Astrocyte (in vitro differentiated cells and primary cell): ENCODE measurements around the gene SLC12A5. TPM values are rescaled to one million over a fixed set of nuclear protein-coding genes. Genes with fewer than 3 reads are reported as not detected.

Source experiments
- DNase-seq: peaks from one replicate; pipeline ENCODE4 v3.0.0-alpha.2; 2010; ENCODE audit warnings: low read depth
- FAIRE-seq: peaks from 2 replicates; lab custom pipeline; 2011; peaks lifted over from hg19 to GRCh38; lab: Jason Lieb, UNC
- H2AFZ ChIP-seq: 2 replicates; pipeline ENCODE4 v1.6.0; 2012; ENCODE audit warnings: low read depth, low read length, inconsistent platforms
- H3K27ac ChIP-seq: 2 replicates; pipeline ENCODE4 v1.5.1; 2011; ENCODE audit warnings: low read depth, low read length, inconsistent platforms
- H3K27me3 ChIP-seq: 2 replicates; pipeline ENCODE4 v1.6.0; 2011; ENCODE audit warnings: low read length, inconsistent platforms; ENCODE audit not compliant: insufficient read depth
- H3K36me3 ChIP-seq: 2 replicates; pipeline ENCODE4 v1.5.1; 2011; ENCODE audit warnings: low read length, inconsistent platforms; ENCODE audit not compliant: insufficient read depth
- H3K4me1 ChIP-seq: 2 replicates; pipeline ENCODE4 v1.5.1; 2011; ENCODE audit warnings: low read length, inconsistent platforms; ENCODE audit not compliant: insufficient read depth
- H3K4me2 ChIP-seq: 2 replicates; pipeline ENCODE4 v1.6.0; 2012; ENCODE audit warnings: low read length, inconsistent platforms
- H3K4me3 ChIP-seq: 2 replicates; pipeline ENCODE4 v1.5.1; 2011; ENCODE audit warnings: low read depth, mild to moderate bottlenecking, low read length, inconsistent platforms; ENCODE audit not compliant: insufficient read depth
- H3K79me2 ChIP-seq: 2 replicates; pipeline ENCODE4 v1.6.0; 2012; ENCODE audit warnings: mild to moderate bottlenecking, low read length, inconsistent platforms; ENCODE audit not compliant: insufficient read depth
- H3K9ac ChIP-seq: 2 replicates; pipeline ENCODE4 v1.6.0; 2012; ENCODE audit warnings: mild to moderate bottlenecking, low read length, inconsistent platforms
- H3K9me3 ChIP-seq: 2 replicates; pipeline ENCODE4 v1.5.1; 2012; ENCODE audit warnings: low read depth, mild to moderate bottlenecking, low read length, inconsistent platforms; ENCODE audit not compliant: insufficient read depth
- H4K20me1 ChIP-seq: 2 replicates; pipeline ENCODE4 v1.6.0; 2012; ENCODE audit warnings: low read length, inconsistent platforms; ENCODE audit not compliant: insufficient read depth
- H3K27ac Mint-ChIP-seq: one replicate; pipeline ENCODE4 v1.8.0; 2021; ENCODE audit warnings: mild to moderate bottlenecking, mixed read lengths; ENCODE audit not compliant: unreplicated experiment
- H3K27me3 Mint-ChIP-seq: one replicate; pipeline ENCODE4 v1.8.0; 2021; ENCODE audit warnings: low read depth, mixed read lengths; ENCODE audit not compliant: unreplicated experiment
- H3K36me3 Mint-ChIP-seq: one replicate; pipeline ENCODE4 v1.8.0; 2021; ENCODE audit warnings: low read depth, mixed read lengths; ENCODE audit not compliant: unreplicated experiment
- H3K4me1 Mint-ChIP-seq: one replicate; pipeline ENCODE4 v1.8.0; 2021; ENCODE audit warnings: low read depth, mixed read lengths; ENCODE audit not compliant: unreplicated experiment
- H3K4me3 Mint-ChIP-seq: one replicate; pipeline ENCODE4 v1.8.0; 2021; ENCODE audit warnings: mild to moderate bottlenecking, moderate library complexity, mixed read lengths; ENCODE audit not compliant: unreplicated experiment
- H3K9me3 Mint-ChIP-seq: one replicate; pipeline ENCODE4 v1.8.0; 2021; ENCODE audit warnings: mild to moderate bottlenecking, mixed read lengths; ENCODE audit not compliant: unreplicated experiment
- CTCF ChIP-seq: IDR thresholded peaks from 2 replicates; pipeline ENCODE4 v1.5.1; 2011; ENCODE audit warnings: low read depth, mild to moderate bottlenecking, inconsistent platforms, low read length, moderate library complexity; ENCODE audit not compliant: insufficient read depth
- EZH2 ChIP-seq: IDR thresholded peaks from 2 replicates; pipeline ENCODE4 v1.6.1; 2012; ENCODE audit warnings: mild to moderate bottlenecking, low read length, inconsistent platforms; ENCODE audit not compliant: insufficient read depth
- total RNA-seq: library from RNA; stranded (reverse); gene quantifications from 2 replicates; pipeline ENCODE4 v1.2.1, GENCODE V29; 2021

Gene SLC12A5
- total RNA-seq, 1 donor from 2014 or later = 14.6 TPM

GRCh38 chr20:46034039-46034438 lies 5.0 kb downstream of the SLC12A5 start:
- Mint-ChIP-seq H3K27me3 (peaks cover 78% of the 10 kb centered on the region), H3K4me3 (no peak overlapping the region), H3K27ac (no peak overlapping the region), H3K9me3 (peaks cover 9% of the 10 kb centered on the region), H3K36me3 (peaks cover 6% of the 10 kb centered on the region), H3K4me1 (no peaks in the 10 kb centered on the region)
- Histone ChIP-seq H3K9me3 (no peaks in the 10 kb centered on the region), H3K79me2 (no peaks in the 10 kb centered on the region), H3K4me1 (no peaks in the 10 kb centered on the region), H3K4me2 (no peak overlapping the region), H3K27ac (no peak overlapping the region), H3K36me3 (no peaks in the 10 kb centered on the region), H3K4me3 (no peak overlapping the region), H3K27me3 (peaks cover 45% of the 10 kb centered on the region), H2AFZ (no peak overlapping the region), H4K20me1 (no peaks in the 10 kb centered on the region), H3K9ac (no peak overlapping the region)
- DNase-seq = no peak
- FAIRE-seq = no peak
- TF ChIP-seq CTCF (no peak), EZH2 (no peak)

- H4K20me1 ChIP-seq = no peaks in the 10 kb centered on the region
- no peaks in the 10 kb centered on the region for H3K79me2 ChIP-seq
- H3K4me1 Mint-ChIP-seq = no peaks in the 10 kb centered on the region
- H3K27me3 Mint-ChIP-seq = peaks cover 73% of the 10 kb centered on the region
- no peaks in the 10 kb centered on the region for H3K9me3 ChIP-seq
- peaks cover 41% of the 10 kb centered on the region for H3K27me3 ChIP-seq
- no peak for TF ChIP-seq CTCF
- no peak for TF ChIP-seq EZH2
- H3K9me3 Mint-ChIP-seq = peaks cover 9% of the 10 kb centered on the region
- FAIRE-seq (no peak), DNase-seq (no peak)
- H3K4me1 ChIP-seq = no peaks in the 10 kb centered on the region
- no peak overlapping the region for H3K27ac ChIP-seq
- H3K36me3 ChIP-seq = no peaks in the 10 kb centered on the region
- no peak overlapping the region for H3K4me3 ChIP-seq
- peaks cover 6% of the 10 kb centered on the region for H3K36me3 Mint-ChIP-seq
- H3K4me3 Mint-ChIP-seq = no peak overlapping the region
- H3K27ac Mint-ChIP-seq = no peak overlapping the region
- H3K9ac ChIP-seq = no peak overlapping the region
- H3K4me2 ChIP-seq = no peak overlapping the region
- H2AFZ ChIP-seq = no peak overlapping the region
Measured at GRCh38 chr20:46035253-46035652, 6.2 kb downstream of the SLC12A5 start.

GRCh38 chr20:46035713-46036112 lies 6.7 kb downstream of the SLC12A5 start:
- Mint-ChIP-seq H3K4me1 (no peaks in the 10 kb centered on the region), H3K4me3 (no peak overlapping the region), H3K27me3 (peaks cover 76% of the 10 kb centered on the region), H3K9me3 (peaks cover 9% of the 10 kb centered on the region), H3K27ac (no peak overlapping the region), H3K36me3 (peaks cover 6% of the 10 kb centered on the region)
- Histone ChIP-seq H3K27ac (no peak overlapping the region), H3K4me1 (no peaks in the 10 kb centered on the region), H3K27me3 (peaks cover 40% of the 10 kb centered on the region), H3K79me2 (no peaks in the 10 kb centered on the region), H3K9ac (no peak overlapping the region), H3K9me3 (no peaks in the 10 kb centered on the region), H2AFZ (no peak overlapping the region), H3K4me3 (no peak overlapping the region), H3K4me2 (no peak overlapping the region), H3K36me3 (no peaks in the 10 kb centered on the region), H4K20me1 (peaks cover 3% of the 10 kb centered on the region)
- DNase-seq (no peak), FAIRE-seq (no peak)
- TF ChIP-seq EZH2 (no peak), CTCF (no peak)
